Gastrocnemius medialis (tissue), 4 donors: ENCODE measurements around the gene JPH2. TPM values are rescaled to one million over a fixed set of nuclear protein-coding genes. Genes with fewer than 3 reads are reported as not detected.

Experiments
- ATAC-seq, 2 donors: fragments of 150-250 bp; one replicate each; pipeline ENCODE4 v1.9.1; 2016
- DNase-seq, 2 donors: peaks; one replicate each; pipeline ENCODE4 v3.0.0-alpha.2; 2019
- H3K27ac ChIP-seq, 4 donors: fragments of 200-600 bp; sonication (generic); 1 replicate in 1 of 4; 2 replicates in 3 of 4; pipeline ENCODE4 v1.5.1; 2016 to 2018; ENCODE audit warnings: mild to moderate bottlenecking in 2 of 4, moderate library complexity in 1 of 4
- H3K27me3 ChIP-seq, 3 donors: fragments of 200-600 bp; sonication (generic) in 2 of 3; 1 replicate in 1 of 3; 2 replicates in 2 of 3; pipeline versions ENCODE4 v1.5.1 to v1.6.0; 2016 to 2019; ENCODE audit warnings: mild to moderate bottlenecking in 1 of 3, moderate library complexity in 1 of 3
- H3K36me3 ChIP-seq, 2 donors: fragments of 200-600 bp; sonication (generic) in 1 of 2; one replicate each; pipeline ENCODE4 v1.5.1; 2017 to 2018
- H3K4me1 ChIP-seq, 2 donors: fragments of 200-600 bp; sonication (generic) in 1 of 2; one replicate each; pipeline ENCODE4 v1.5.1; 2016 to 2017; ENCODE audit warnings: mild to moderate bottlenecking in 2 of 2
- H3K4me3 ChIP-seq, 4 donors: fragments of 200-600 bp; sonication (generic) in 3 of 4; 1 replicate in 1 of 4; 2 replicates in 3 of 4; pipeline ENCODE4 v1.5.1; 2016 to 2019; ENCODE audit warnings: mild to moderate bottlenecking in 2 of 4
- H3K9me3 ChIP-seq, 3 donors: fragments of 200-600 bp; sonication (generic) in 2 of 3; 1 replicate in 1 of 3; 2 replicates in 2 of 3; pipeline ENCODE4 v1.5.1; 2016 to 2019
- CTCF ChIP-seq, 5 experiments: fragments of 450-650 bp in 3 of 5; fragments of 200-600 bp in 2 of 5; sonication (generic) in 2 of 5; IDR thresholded peaks in 4 of 5; conservative IDR thresholded peaks in 1 of 5; 1 replicate in 4 of 5; 2 replicates in 1 of 5; pipeline ENCODE4 v1.5.1; 2016 to 2019; ENCODE audit warnings: antibody characterized with exemption in 5 of 5, mild to moderate bottlenecking in 3 of 5, moderate library complexity in 3 of 5
- POLR2A ChIP-seq, 2 donors: fragments of 450-650 bp; IDR thresholded peaks; one replicate each; pipeline ENCODE4 v1.6.1; 2017; ENCODE audit warnings: antibody characterized with exemption in 2 of 2, mild to moderate bottlenecking in 2 of 2, moderate library complexity in 2 of 2
- in situ Hi-C, 4 donors: fragments of 200-750 bp; cut with MboI; loops; one replicate each; pipeline versions ENCODE4 v1.15.0 to v1.8.0; 2017; ENCODE audit warnings: low sequenced_read_pairs in 4 of 4
- intact Hi-C: fragments of 100-400 bp; cut with DNase I; formaldehyde crosslinking; loops from one replicate; pipeline ENCODE4 v1.15.1; 2023; ENCODE audit warnings: low total_unique reads
- total RNA-seq, 4 donors: library from RNA; depleted of rRNA; stranded (reverse); fragments of >200 nt; gene quantifications; one replicate each; pipeline versions ENCODE4 v1.1.0 to v1.2.3, GENCODE V29; 2016

Gene JPH2
- total RNA-seq, 4 donors from 2014 or later: 18.3 to 86.6 (median 38.0) TPM

- Histone ChIP-seq H3K4me1 (peaks cover 84 to 87% of the 10 kb centered on the region in 2 donors), H3K36me3 (no peaks in the 10 kb centered on the region), H3K4me3 (no peak overlapping the region), H3K27me3 (no peaks in the 10 kb centered on the region), H3K9me3 (no peaks in the 10 kb centered on the region), H3K27ac (peak overlapping the region; percentile 92 to 98 (median 96))
- DNase-seq (no peak), ATAC-seq (no peak)
- in situ Hi-C loops: no loop called here
- intact Hi-C loops: no loop called here
- TF ChIP-seq POLR2A (IDR thresholded peaks at IDR 0.05) (no peak), CTCF (IDR thresholded peaks at IDR 0.05 in 4 of 5, conservative IDR thresholded peaks at IDR 0.05 in 1 of 5) (no peak)
These were observed 13.9 kb downstream of the JPH2 start for GRCh38 chr20:44173116-44173515.

GRCh38 chr20:44172572-44172950 is 14.4 kb downstream of the JPH2 start:
- DNase-seq: no peak
- intact Hi-C loops (no loop called here), in situ Hi-C loops (no loop called here)
- no peak for ATAC-seq
- H3K27ac ChIP-seq: peak overlapping the region; percentile 92 to 98 (median 96)
- H3K9me3 ChIP-seq: no peaks in the 10 kb centered on the region
- no peaks in the 10 kb centered on the region for H3K27me3 ChIP-seq
- H3K4me3 ChIP-seq: no peak overlapping the region
- TF ChIP-seq POLR2A (IDR thresholded peaks at IDR 0.05) (no peak), CTCF (IDR thresholded peaks at IDR 0.05 in 4 of 5, conservative IDR thresholded peaks at IDR 0.05 in 1 of 5) (no peak)
- H3K4me1 ChIP-seq: peaks cover 84 to 87% of the 10 kb centered on the region in 2 donors
- no peaks in the 10 kb centered on the region for H3K36me3 ChIP-seq

- no peaks in the 10 kb centered on the region for H3K27me3 ChIP-seq
- DNase-seq: no peak
- TF ChIP-seq POLR2A (IDR thresholded peaks at IDR 0.05) (no peak), CTCF (IDR thresholded peaks at IDR 0.05 in 4 of 5, conservative IDR thresholded peaks at IDR 0.05 in 1 of 5) (no peak)
- H3K36me3 ChIP-seq: no peaks in the 10 kb centered on the region
- peak overlapping the region; percentile 92 to 98 (median 96) for H3K27ac ChIP-seq
- intact Hi-C loops: no loop called here
- ATAC-seq: no peak
- in situ Hi-C loops: no loop called here
- no peaks in the 10 kb centered on the region for H3K9me3 ChIP-seq
- H3K4me1 ChIP-seq: peaks cover 85 to 87% of the 10 kb centered on the region in 2 donors
- H3K4me3 ChIP-seq: no peak overlapping the region
These were observed 15.0 kb downstream of the JPH2 start for GRCh38 chr20:44171775-44172571.

- no peak for ATAC-seq
- in situ Hi-C loops: no loop called here
- TF ChIP-seq POLR2A (IDR thresholded peaks at IDR 0.05): no peak
- no peak for TF ChIP-seq CTCF (IDR thresholded peaks at IDR 0.05 in 4 of 5, conservative IDR thresholded peaks at IDR 0.05 in 1 of 5)
- H3K9me3 ChIP-seq: no peaks in the 10 kb centered on the region
- peak overlapping the region; percentile 92 to 98 (median 96) for H3K27ac ChIP-seq
- intact Hi-C loops: no loop called here
- H3K4me3 ChIP-seq: peak overlapping the region in 1 of 4 donors; percentile 2
- DNase-seq: no peak
- peaks cover 85 to 87% of the 10 kb centered on the region in 2 donors for H3K4me1 ChIP-seq
- no peaks in the 10 kb centered on the region for H3K36me3 ChIP-seq
- no peaks in the 10 kb centered on the region for H3K27me3 ChIP-seq
These were observed 16.1 kb downstream of the JPH2 start for GRCh38 chr20:44170816-44171410.
